ENCODE data around the gene MARK2. TPM values are rescaled to one million over a fixed set of nuclear protein-coding genes. Genes with fewer than 3 reads are reported as not detected.

Gene MARK2
- total and polyA plus RNA-seq, 8 donors = 8.8 to 128 (median 19.3) TPM

DNA sequence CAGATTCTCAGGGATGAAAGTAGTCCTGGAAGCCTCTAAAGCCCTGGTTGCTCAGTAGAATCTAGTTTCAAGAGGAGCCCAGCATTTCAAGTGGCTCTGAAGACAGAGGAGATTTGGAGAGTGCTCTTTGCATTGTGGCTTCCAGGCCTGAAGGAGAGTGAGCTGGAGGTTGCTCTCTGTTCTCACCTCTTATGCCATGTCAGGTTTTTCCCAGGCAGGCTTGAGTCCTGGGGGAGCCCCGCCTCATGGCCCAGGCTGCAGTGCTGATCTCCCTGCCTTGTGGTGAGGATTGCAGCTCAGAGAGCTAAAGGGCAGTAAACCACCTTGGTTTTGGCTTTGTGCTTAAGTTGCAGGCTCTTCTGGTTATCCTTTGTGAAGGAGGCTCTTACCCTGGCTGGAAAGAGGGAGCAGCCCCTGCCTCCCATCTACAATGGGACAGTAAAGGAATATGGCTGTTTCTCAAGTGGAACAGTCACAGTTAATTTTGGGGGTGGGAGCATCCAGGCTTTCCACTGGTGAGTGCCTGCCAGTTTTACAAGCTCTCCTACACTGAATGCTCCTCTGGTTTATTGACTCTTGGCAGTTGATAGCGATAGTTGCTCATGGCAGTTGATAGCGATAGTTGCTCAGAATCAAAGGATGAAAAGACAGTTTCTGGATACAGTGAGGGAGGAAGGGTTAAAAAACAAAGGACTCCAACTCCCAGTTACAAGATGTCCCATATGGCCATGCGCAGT lies 45.5 kb downstream of the MARK2 start:
- Histone ChIP-seq H3K36me3 (no peaks in the 10 kb centered on the region), H3K4me1 (peaks cover 44 to 96% (median 76%) of the 10 kb centered on the region in 4 donors), H3K9me3 (no peaks in the 10 kb centered on the region), H3K4me3 (no peak overlapping the region), H3K27me3 (no peaks in the 10 kb centered on the region), H3K27ac (peak overlapping the region in 3 of 5 donors; percentile 5 to 18 (median 14))
- 37 to 75% (median 53%) methylated on average over 4 of the region's 4 CpGs for WGBS, 5 donors
- no peak for DNase-seq
- TF ChIP-seq EP300 (IDR thresholded peaks at IDR 0.05) = no peak
- TF ChIP-seq POLR2AphosphoS5 (IDR thresholded peaks at IDR 0.05) = peak in 1 of 3 donors; percentile 22
- intact Hi-C loops (cut with DNase I; ENCODE audit: low total_unique reads) = no loop called here

DNA sequence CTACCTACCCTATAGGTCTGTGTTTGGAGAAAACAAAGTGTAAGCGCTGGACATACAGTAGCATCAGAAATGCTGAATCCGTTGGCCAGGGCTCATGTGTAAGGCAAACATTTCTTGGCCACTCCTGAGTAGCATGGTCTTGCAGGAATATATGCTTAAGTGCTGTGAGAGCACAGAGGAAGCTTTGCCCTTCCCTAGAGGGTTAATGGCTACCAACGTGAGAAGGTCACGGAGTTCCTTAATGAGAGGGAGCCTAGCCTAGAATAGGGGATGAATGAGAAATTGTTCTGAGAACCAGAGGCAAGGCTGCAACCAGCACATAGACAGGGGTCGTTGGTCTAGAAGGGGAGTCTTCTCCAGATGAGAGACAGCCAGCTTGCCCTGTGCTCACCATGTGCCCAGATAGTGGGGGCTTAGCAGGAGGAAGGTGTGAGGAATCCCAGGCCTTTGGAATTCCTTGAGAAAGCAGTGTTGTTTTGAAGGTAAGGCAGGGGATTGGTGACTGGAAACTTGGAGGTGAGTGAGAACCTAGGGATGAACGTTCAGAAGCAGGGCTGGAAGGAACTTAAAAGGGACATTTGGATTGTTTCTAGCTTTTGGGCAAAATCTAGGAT lies 48.6 kb downstream of the MARK2 start:
- H3K4me3 ChIP-seq = peak overlapping the region in 1 of 4 donors; percentile 43
- peak overlapping the region; percentile 64 to 93 (median 87) for H3K27ac ChIP-seq
- 29 to 41% (median 34%) methylated on average over 6 of the region's 6 CpGs for WGBS, 5 donors

DNA sequence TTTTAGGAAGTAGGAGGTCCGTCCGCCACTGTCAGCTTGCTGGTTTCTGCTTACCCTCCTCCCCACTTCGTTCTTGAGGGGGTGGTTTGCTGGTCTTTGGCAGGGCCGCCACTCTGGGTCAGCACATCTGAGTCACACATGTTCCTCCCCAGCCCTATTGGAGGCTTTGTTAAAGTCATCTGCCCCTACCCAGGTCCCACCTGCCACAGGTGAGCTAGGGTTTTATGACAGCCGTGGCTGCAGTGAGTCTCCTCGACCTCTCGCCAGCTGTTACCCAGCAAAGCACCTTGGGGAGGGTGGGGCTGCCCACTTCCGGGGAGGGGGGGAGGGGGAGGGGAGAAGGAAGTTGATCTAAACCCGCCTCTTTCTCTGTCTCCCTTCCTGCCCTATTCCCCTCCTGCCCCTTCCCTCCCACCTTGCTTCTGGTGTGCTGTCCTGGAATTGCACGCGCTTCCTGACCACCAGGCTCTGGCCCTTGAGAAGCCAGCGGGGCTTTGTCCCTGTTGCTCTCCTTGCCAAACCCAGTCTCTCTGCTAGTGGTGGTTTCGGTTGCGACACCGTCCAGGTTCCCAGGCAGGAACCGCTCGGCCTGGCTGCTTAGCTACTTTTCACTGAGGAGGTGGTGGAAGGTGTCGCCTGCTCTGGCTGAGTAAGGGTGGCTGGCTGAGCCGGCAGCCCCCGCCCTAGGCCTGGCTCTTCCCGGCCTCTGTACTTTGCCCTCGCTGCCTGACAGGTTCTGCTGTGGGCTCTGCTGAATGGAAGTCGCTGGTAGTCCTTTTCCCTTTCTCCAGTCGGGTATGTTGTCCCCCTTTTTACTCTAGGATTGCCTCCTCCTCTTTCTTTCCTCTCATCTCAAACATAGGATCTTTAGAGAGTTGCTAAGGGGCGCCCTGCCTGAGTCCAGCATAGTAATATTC lies 49.5 kb downstream of the MARK2 start:
- peak; percentile 83 to 89 for DNase-seq
- Histone ChIP-seq H3K36me3 (peaks cover 0 to 4% (median 2%) of the 10 kb centered on the region in 4 donors), H3K27ac (peak overlapping the region; percentile 86 to 94 (median 91)), H3K4me3 (peak overlapping the region; percentile 31 to 47 (median 39)), H3K27me3 (no peaks in the 10 kb centered on the region), H3K4me1 (peaks cover 50 to 91% (median 79%) of the 10 kb centered on the region in 4 donors), H3K9me3 (no peaks in the 10 kb centered on the region)
- intact Hi-C loops (cut with DNase I; ENCODE audit: low total_unique reads) = no loop called here
- 8 to 24% (median 13%) methylated on average over 18 to 25 of the region's 25 CpGs for WGBS, 5 donors
- TF ChIP-seq POLR2A (IDR thresholded peaks at IDR 0.05) = no peak
- peak in 2 of 3 donors; percentile 2 to 45 for TF ChIP-seq POLR2AphosphoS5 (IDR thresholded peaks at IDR 0.05)

More for the DNA sequence above, 48.6 kb downstream of the MARK2 start:
- DNase-seq = no peak
- Histone ChIP-seq H3K36me3 (peaks cover 0 to 4% (median 2%) of the 10 kb centered on the region in 4 donors), H3K27me3 (no peaks in the 10 kb centered on the region), H3K9me3 (no peaks in the 10 kb centered on the region), H3K4me1 (peaks cover 50 to 99% (median 87%) of the 10 kb centered on the region in 4 donors)
- TF ChIP-seq CTCF (IDR thresholded peaks at IDR 0.05) (peak in 1 of 7 experiments; percentile 9), EP300 (IDR thresholded peaks at IDR 0.05) (no peak), POLR2A (IDR thresholded peaks at IDR 0.05) (no peak), POLR2AphosphoS5 (IDR thresholded peaks at IDR 0.05) (no peak)
- intact Hi-C loops (cut with DNase I; ENCODE audit: low total_unique reads) = no loop called here

GRCh38 chr11:63889344-63889743 lies 50.4 kb downstream of the MARK2 start:
- H3K27me3 ChIP-seq = no peaks in the 10 kb centered on the region
- 38 to 79% (median 47%) methylated on average over 6 of the region's 6 CpGs for WGBS, 5 donors
- H3K4me3 ChIP-seq = peak overlapping the region; percentile 31 to 47 (median 39)
- TF ChIP-seq EP300 (IDR thresholded peaks at IDR 0.05) = no peak
- DNase-seq = peak in 1 of 2 donors; percentile 66
- H3K9me3 ChIP-seq = no peaks in the 10 kb centered on the region
- peaks cover 44 to 81% (median 70%) of the 10 kb centered on the region in 4 donors for H3K4me1 ChIP-seq
- intact Hi-C loops (cut with DNase I; ENCODE audit: low total_unique reads) = no loop called here
- H3K27ac ChIP-seq = peak overlapping the region; percentile 86 to 94 (median 91)
- H3K36me3 ChIP-seq = peaks cover 0 to 4% (median 2%) of the 10 kb centered on the region in 4 donors

GRCh38 chr11:63890368-63890767 lies 51.5 kb downstream of the MARK2 start:
- Histone ChIP-seq H3K4me3 (peak overlapping the region in 1 of 4 donors; percentile 11), H3K27me3 (no peaks in the 10 kb centered on the region), H3K9me3 (no peaks in the 10 kb centered on the region), H3K36me3 (peaks cover 7 to 14% (median 10%) of the 10 kb centered on the region in 4 donors), H3K4me1 (peaks cover 42 to 71% (median 61%) of the 10 kb centered on the region in 4 donors), H3K27ac (peak overlapping the region in 3 of 5 donors; percentile 86 to 93 (median 91))
- no peak for TF ChIP-seq POLR2A (IDR thresholded peaks at IDR 0.05)
- TF ChIP-seq EP300 (IDR thresholded peaks at IDR 0.05) = no peak
- TF ChIP-seq POLR2AphosphoS5 (IDR thresholded peaks at IDR 0.05) = no peak
- TF ChIP-seq CTCF (IDR thresholded peaks at IDR 0.05) = no peak
- intact Hi-C loops (cut with DNase I; ENCODE audit: low total_unique reads) = no loop called here
- no peak for DNase-seq
- 62 to 76% (median 72%) methylated on average over 7 of the region's 7 CpGs for WGBS, 5 donors
